ENCODE measurements around the gene MFNG. TPM values are rescaled to one million over a fixed set of nuclear protein-coding genes. Genes with fewer than 3 reads are reported as not detected.
A peak's percentile ranks its signal among the peaks of the same experiment; 100 is the strongest.

The MFNG gene
- total RNA-seq, 1 donor from 2014 or later = 53.5 TPM

DNA sequence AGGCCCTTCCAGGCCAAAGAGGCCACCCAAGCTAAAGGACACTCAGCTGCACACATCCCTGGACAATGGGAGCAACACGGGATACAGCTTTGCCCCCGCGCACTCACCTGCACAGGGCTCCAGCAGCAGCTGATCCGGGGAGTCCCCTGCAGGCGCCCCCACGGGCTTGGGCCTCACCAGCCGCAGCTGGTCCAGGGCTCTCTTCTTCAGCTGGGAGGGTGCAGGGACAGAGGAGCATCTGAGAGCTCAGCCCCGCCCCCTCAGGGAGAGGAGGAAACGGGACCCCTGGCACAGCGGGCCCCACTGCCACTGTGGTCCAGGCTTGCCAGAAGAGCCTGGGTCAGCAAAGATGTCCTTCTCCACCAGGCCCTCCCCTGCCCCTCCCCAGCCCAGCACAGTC lies 7.8 kb upstream of the MFNG start:
- ATAC-seq (no peak), DNase-seq (no peak)
- Histone ChIP-seq H3K27me3 (no peaks in the 10 kb centered on the region), H3K4me1 (peaks cover 6% of the 10 kb centered on the region), H3K4me3 (no peak overlapping the region), H3K36me3 (no peaks in the 10 kb centered on the region), H3K9me3 (no peaks in the 10 kb centered on the region), H3K27ac (no peak overlapping the region)
- intact Hi-C loops (cut with DNase I) = no loop called here
- TF ChIP-seq, protein P1, sequence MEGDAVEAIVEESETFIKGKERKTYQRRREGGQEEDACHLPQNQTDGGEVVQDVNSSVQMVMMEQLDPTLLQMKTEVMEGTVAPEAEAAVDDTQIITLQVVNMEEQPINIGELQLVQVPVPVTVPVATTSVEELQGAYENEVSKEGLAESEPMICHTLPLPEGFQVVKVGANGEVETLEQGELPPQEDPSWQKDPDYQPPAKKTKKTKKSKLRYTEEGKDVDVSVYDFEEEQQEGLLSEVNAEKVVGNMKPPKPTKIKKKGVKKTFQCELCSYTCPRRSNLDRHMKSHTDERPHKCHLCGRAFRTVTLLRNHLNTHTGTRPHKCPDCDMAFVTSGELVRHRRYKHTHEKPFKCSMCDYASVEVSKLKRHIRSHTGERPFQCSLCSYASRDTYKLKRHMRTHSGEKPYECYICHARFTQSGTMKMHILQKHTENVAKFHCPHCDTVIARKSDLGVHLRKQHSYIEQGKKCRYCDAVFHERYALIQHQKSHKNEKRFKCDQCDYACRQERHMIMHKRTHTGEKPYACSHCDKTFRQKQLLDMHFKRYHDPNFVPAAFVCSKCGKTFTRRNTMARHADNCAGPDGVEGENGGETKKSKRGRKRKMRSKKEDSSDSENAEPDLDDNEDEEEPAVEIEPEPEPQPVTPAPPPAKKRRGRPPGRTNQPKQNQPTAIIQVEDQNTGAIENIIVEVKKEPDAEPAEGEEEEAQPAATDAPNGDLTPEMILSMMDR (IDR thresholded peaks at IDR 0.05) = no peak

DNA sequence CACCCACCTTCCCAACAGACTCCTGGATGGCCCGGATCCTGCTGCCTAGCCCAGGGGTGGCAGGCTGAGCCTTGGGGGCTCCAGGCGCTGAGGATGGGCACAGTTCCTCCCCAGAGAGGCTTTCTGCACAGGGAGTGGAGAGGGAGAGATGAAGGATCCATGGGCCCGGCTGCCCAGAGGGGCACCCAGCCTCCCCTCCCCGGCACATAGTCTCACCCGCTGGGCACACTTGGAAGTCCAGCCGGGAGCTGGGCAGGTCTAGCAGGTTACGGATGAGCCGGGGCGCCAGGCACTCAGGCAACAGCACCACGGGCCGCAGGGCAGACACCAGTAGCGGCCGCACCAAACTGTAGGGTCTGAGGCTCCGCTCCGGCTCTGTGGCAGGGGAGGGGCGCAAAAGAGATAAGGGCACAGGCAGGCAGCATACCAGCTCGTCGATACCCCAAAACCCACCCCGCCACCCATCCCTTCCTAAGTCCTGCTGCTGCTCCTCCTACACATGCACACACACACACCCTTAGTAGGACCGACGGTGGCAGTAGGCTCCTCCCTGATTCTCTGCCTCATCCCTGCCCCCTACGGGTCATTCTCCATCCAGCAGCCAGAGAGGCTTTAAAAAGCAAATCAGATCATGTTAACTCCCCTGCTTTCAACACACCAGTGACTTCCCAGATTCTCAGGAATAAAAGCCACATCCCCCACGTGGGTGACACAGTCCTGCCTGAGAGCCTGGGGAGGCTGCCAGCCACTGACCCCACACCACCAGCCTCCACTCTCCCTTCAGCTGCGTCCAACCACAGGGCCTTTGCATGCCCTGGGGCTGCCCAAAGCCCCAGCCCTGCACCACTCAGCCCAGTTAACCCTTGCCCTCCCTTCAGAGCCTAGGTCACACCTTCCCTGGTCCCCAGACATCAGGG lies 6.5 kb upstream of the MFNG start:
- H3K9me3 ChIP-seq = no peaks in the 10 kb centered on the region
- H3K4me1 ChIP-seq = peaks cover 6% of the 10 kb centered on the region
- ATAC-seq = peak; percentile 82
- no peaks in the 10 kb centered on the region for H3K36me3 ChIP-seq
- DNase-seq = peak; percentile 63
- intact Hi-C loops (cut with DNase I) = no loop called here
- H3K27me3 ChIP-seq = no peaks in the 10 kb centered on the region
- TF ChIP-seq, protein P1 (IDR thresholded peaks at IDR 0.05) = peak; percentile 33
- no peak overlapping the region for H3K4me3 ChIP-seq
- H3K27ac ChIP-seq = no peak overlapping the region

DNA sequence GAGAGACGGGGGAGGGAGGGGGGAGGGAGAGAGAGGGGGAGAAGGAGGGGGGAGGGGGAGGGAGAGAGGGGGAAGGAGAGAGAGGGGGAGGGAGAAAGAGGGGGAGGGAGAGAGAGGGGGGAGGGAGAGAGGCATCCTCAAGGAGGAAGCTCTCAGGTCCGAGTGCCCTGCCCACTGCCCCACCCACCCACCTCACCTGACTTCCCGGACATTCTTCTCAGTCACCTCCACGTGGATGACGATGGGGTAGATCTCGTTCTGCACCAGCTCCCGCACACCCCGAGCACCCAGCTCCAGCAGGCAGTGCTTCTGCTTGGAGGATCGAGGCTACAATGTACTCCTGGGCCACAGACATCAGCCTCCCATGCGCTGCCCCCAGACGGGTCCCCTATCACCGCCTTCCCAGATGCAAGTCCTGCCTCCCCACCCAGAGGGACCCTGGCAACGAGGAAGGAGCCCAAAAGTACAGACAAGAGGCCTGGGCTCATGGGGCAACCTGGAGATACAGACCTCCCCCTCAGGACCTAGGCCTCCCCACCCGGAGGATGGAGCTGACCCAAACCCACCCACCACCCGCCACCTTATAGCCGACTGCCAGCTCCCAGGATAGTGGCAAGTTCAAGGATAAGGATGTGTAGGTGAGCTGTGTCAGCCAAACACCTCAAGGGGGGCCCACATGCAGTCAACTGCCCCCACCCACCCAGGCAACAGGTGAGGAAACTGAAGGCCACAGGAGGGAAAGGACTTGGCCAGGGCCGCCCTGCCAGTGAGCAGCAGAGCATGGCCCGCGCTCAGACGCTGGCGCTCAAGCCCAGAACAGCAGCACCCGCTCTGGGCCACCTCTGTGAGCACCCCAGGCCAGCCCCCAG lies 5.6 kb upstream of the MFNG start:
- H3K27ac ChIP-seq = no peak overlapping the region
- no peaks in the 10 kb centered on the region for H3K27me3 ChIP-seq
- H3K4me1 ChIP-seq = peaks cover 11% of the 10 kb centered on the region
- H3K9me3 ChIP-seq = no peaks in the 10 kb centered on the region
- no peaks in the 10 kb centered on the region for H3K36me3 ChIP-seq
- ATAC-seq (no peak), DNase-seq (peak; percentile 60)
- TF ChIP-seq, protein P1 (IDR thresholded peaks at IDR 0.05) = no peak
- intact Hi-C loops (cut with DNase I) = no loop called here
- no peak overlapping the region for H3K4me3 ChIP-seq

DNA sequence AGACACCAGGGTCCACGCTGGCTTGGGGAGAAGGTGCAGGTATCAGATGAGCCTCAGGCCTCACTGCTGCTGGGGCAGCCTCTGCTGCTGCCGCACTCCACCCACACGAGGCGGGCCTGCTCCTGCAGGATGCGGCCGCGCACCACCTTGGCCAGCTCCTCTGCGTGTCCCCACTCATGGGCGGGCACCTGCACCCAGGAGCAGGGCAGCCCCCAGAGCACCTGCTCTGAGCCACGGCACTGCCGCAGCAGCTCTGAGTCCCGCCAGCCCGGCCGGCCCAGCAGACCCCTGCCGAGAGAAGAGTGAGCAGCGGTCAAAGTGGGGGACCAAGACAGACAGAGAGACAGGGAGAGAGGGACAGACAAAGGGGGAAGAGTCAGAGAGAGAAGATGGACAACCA lies 4.9 kb upstream of the MFNG start:
- H3K36me3 ChIP-seq = no peaks in the 10 kb centered on the region
- H3K9me3 ChIP-seq = no peaks in the 10 kb centered on the region
- H3K4me1 ChIP-seq = peaks cover 16% of the 10 kb centered on the region
- TF ChIP-seq, protein P1 (IDR thresholded peaks at IDR 0.05) = no peak
- no peak for DNase-seq
- intact Hi-C loops (cut with DNase I) = no loop called here
- no peaks in the 10 kb centered on the region for H3K27me3 ChIP-seq
- no peak overlapping the region for H3K4me3 ChIP-seq
- ATAC-seq = no peak
- H3K27ac ChIP-seq = no peak overlapping the region

DNA sequence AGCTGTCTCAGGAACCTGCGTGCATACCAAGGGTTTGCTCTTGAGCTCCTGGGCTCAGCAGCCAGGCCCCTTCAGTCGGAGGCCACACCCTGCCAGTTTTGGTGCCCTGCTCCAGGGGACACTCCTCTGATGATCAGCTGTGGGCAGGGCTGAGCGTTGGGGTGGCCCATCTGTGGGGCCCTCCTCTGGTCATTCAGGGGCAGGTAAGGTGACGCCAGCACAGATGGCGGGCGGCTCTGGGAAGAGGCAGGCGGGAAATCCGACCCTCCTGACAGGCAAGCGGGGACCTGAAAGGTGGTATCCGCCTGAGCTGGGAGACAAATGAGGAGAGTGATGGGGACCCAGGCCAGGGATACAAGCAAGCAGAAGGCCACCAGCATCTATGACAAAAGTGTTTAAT lies 3.8 kb upstream of the MFNG start:
- no peaks in the 10 kb centered on the region for H3K27me3 ChIP-seq
- DNase-seq = no peak
- ATAC-seq = no peak
- H3K36me3 ChIP-seq = no peaks in the 10 kb centered on the region
- H3K27ac ChIP-seq = no peak overlapping the region
- H3K4me1 ChIP-seq = peaks cover 16% of the 10 kb centered on the region
- H3K4me3 ChIP-seq = no peak overlapping the region
- intact Hi-C loops (cut with DNase I) = no loop called here
- H3K9me3 ChIP-seq = no peaks in the 10 kb centered on the region
- TF ChIP-seq, protein P1 (IDR thresholded peaks at IDR 0.05) = no peak

Data from upper lobe of right lung (tissue), 1 donor.